DMS 273 (cell line): ENCODE data around the gene MYORG.
"Not testable (repeated sequence)": the region's sequence is repeated elsewhere in the genome, so short reads cannot be mapped to it uniquely, and the experiment has no call there.

ENCODE experiments used
- DNase-seq: peaks from one replicate; lab custom pipeline; 2025; ENCODE audit not compliant: unreplicated experiment; lab: John Stamatoyannopoulos, UW

MYORG gene

DNA sequence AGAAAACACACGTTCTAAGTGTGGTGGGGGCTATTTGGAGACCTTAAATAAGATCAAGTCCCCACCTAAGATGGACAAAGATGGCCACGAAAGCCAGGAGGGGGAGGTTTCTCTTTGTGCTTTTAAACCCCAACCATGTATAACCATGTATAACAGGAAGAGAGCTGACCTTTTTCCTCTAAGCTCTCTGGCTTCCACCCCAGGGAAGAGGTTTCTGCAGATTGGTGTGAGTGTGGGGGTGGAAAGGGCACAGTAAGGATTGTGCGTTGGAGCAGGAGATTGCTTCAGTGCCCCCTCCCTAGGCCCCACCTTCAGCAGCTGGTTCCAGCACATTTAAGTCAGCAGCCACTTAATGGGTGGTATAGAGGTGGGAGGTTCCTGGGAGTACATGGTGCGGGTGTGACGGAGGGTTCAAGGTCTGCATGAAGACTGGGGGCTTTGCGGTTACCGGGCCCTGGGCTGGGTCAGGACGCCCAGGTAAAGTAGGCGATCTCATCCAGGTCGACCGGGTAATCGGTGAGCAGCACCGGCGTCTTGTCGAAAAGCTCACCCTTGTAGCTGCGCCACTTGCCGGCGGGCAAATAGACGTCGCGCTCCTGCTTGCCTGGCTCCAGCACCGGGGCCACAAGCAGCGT lies 6.2 kb downstream of the MYORG start:
- no peak for DNase-seq

DNA sequence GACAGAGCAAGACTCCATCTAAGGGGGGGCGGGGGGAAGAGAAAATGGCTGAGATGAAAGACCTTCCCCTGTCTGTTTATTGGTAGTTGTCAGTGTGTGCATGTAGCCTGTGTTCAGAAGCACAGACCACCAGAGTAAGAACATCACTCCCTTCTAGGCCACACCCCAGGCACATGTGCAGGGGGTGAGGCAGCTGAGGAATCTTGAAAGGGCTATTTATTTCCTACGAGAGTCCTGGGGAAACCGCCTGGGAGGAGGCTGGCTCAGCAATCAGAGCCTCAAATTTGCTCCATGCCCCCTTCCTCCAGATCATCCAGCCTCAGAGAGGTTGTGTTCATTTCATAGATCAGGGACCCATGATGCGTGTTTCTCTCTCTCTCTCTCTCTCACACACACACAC lies 7.1 kb downstream of the MYORG start:
- DNase-seq = no peak

DNA sequence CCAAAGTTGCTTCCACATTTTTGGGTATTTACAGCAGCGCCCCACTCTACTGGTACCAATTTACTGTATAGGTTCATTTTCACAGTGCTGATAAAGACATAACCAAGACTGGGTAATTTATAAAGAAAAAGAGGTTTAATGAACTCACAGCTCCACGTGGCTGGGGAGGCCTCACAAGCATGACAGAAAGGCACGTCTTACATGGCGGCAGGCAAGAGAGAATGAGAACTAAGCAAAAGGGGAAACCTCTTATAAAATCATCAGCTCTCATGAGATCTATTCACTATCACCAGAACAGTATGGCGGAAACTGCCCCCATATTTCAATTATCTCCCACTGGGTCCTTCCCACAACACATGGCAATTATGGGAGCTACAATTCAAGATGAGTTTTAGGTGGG lies 7.9 kb downstream of the MYORG start:
- not testable (repeated sequence) for DNase-seq

DNA sequence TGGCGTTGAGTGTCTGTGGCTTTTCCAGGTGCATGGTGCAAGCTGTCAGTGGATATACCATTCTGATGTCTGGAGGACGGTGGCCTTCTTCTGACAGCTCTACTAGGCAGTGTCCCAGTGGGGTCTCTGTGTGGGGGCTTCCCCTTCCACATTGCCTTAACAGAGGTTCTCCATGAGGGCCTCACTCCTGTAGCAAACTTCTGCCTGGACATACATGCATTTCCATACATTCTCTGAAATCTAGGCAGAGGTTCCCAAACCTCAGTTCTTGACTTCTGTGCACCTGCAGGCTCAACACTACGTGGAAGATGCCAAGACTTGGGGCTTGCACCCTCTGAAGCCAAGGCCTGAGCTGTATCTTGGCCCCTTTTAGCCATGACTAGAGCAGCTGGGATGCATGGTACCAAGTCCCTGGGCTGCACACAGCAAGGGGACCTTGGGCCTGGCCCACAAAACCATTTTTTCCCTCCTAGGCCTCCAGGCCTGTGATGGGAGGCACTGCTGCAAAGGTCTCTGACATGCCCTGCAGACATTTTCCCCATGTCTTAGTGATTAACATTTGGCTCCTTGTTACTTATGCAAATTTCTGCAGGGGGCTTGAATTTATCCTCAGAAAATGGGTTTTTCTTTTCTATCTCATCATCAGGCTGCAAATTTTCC lies 8.8 kb downstream of the MYORG start:
- DNase-seq = not testable (repeated sequence)

DNA sequence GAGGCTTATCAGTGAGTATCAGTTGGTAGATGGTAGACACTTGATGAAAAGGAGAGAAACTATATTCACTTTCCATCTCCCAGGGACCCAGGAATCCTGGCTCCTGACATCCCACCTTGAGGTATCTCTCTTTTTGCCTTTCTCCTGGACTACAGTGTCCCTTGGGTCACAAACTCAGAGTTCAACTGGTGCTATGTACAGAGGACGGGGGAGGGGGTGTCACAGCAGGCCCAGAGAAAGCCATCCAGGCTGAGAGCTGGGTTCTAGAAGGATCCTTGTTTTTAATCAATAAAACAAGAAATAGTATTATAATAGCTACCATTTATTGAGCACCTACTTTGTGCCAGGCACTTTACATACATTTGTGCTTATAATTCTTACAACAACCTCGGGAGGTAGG lies 10.3 kb downstream of the MYORG start:
- no peak for DNase-seq

DNA sequence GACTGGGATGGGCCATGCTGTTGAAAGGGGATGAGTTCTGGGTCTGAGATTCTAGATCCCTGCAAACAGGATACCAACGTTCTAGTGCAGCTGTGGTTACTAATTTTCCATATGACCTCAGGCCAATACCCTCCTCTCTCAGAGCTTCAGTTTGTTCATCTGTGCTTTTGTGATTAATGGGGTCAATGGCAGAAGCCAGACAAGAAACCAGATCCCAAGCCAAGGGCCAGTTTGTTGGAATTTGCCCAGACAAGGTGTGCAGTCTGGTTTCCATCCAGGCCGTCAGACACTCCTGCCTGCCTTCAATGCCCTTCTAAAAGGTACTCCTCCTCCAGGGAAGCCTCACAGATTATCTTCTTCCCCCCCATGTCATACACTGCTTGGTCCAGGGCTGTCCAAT lies 11.4 kb downstream of the MYORG start:
- no peak for DNase-seq

DNA sequence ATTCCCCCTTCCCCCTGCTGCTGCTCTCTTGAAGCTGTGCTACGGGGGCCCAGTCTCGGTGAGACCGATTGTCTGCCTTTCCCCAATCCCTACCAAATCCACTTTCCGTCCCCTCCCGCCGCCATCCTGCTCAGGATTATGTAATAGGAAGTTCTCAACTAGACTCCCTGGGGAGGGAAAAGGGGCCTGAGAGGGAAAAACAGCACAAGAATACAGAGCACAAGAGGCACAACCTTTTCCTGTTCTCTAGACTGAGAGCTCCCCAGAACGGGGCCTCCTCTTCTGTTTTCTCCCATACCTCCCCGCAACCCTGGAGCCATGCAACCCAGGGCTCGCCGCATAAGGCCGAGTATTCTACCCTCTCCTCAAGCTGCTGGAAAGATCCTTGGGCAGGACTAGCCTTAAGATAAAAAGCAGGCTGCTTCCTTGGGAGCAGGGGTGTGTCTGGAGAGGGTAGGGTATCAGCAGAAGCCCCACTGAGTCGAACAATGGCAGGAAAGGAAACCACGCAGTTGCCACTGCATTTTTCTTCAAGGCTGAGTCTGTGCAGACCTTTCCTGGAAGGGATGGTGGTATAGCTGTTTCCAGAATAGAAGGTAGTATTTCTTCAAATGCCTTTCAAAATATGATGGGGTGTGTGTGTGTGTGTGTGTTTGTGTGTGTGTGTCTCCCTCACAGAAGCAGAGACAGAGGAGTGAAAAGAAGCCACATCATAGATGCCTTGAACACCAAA lies 12.9 kb downstream of the MYORG start:
- no peak for DNase-seq

DNA sequence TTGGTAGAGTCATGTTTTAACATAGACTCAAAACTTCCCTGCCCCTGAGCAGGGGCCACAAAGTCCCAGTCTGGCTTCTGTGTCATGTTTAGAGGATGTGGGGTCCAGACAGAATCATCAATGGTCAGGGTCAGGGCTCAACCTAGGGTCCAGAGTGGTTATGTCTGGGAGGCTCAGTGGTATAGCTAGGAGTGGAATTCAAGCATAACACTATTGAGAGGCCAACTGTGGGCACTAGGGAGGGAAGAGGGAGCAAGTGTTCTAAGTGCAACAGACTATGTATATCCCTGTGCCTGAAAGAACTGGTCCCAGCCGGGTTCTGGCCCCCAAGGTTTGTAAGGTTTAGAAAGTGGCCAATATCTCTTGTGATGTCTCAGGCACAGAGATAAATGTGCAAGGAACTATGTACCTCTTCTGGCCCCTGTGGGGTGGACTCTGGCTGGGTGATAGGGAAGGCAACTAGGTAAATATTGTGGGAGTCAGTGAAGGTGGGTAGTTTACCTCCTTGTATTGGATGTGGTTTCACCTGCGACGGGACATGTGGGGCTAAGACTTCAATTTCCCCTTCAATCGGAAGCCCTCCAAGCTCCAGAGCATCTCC lies 14.0 kb downstream of the MYORG start:
- DNase-seq = no peak

DNA sequence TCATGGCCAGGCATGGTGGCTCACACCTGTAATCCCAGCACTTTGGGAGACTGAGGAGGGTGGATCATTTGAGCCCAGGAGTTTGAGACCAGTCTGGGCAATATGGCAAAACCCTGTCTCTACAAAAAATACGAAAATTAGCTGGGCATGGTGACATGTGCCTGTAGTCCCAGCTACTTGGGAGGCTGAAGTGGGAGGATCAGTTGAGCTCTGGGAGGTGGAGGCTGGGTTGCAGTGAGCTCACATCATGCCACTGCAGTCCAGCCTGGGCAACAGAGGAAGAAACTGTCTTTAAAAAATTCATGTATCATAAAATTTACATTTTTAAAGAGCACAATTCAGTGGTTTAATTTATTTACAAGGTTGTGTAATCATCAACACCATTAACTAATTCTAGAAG lies 23.7 kb downstream of the MYORG start:
- DNase-seq = not testable (repeated sequence)

DNA sequence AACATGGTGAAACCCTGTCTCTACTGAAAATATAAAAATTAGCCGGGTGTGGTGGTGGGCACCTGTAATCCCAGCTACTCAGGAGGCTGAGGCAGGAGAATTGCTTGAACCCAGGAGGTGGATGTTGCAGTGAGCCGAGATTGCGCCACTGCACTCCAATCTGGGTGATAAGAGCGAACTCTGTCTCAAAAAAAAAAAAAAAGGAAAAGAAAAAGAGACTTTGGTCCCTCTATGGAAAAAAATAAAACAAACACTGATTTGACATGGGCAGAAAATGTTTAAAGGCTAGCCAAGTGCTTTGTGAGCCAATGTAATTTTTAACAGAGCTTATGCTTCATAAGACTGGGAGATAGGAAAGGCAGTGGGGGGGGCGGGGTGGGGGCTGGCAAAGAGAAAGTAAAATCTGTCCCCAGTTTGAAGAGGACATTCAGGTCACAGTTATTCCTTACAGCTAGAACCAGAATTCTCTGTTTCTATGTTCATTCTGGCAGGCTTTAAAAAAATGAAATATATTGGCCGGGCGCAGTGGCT lies 24.5 kb downstream of the MYORG start:
- DNase-seq = not testable (repeated sequence)

DNA sequence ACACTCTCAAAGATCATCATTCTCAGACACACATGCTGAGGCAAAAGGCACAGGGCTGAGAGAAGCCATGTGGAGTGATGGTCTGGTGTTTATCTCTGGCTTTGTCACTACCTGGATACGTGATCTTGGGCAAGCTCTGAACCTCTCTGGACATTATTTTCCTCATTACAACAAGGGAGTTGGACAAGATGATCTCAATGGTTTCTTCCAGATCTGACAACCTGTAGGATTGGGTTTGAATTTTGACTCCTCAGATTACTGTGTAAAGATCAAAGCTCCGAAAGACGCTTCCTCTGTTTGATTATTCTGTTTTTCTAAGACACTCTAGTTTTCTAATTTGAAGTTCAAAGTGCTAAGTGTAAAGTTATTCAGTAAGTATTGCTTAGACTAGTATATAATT lies 27.4 kb downstream of the MYORG start:
- no peak for DNase-seq

DNA sequence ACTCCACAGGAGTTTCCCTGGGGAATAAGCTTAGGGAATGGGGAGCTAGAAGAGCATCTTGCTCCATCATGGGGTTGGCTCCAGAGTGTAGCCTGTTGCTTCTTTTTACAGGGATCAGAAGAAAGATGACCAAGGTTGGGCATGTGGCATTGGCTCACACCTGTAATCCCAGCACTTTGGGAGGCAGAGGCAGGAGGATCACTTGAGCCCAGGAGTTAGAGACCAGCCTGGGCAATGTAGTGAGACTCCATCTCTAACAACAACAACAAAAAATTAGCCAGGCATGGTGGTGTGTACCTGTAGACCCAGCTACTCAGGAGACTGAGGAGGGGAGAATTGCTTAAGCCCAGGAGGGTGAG lies 28.9 kb downstream of the MYORG start:
- no peak for DNase-seq

DNA sequence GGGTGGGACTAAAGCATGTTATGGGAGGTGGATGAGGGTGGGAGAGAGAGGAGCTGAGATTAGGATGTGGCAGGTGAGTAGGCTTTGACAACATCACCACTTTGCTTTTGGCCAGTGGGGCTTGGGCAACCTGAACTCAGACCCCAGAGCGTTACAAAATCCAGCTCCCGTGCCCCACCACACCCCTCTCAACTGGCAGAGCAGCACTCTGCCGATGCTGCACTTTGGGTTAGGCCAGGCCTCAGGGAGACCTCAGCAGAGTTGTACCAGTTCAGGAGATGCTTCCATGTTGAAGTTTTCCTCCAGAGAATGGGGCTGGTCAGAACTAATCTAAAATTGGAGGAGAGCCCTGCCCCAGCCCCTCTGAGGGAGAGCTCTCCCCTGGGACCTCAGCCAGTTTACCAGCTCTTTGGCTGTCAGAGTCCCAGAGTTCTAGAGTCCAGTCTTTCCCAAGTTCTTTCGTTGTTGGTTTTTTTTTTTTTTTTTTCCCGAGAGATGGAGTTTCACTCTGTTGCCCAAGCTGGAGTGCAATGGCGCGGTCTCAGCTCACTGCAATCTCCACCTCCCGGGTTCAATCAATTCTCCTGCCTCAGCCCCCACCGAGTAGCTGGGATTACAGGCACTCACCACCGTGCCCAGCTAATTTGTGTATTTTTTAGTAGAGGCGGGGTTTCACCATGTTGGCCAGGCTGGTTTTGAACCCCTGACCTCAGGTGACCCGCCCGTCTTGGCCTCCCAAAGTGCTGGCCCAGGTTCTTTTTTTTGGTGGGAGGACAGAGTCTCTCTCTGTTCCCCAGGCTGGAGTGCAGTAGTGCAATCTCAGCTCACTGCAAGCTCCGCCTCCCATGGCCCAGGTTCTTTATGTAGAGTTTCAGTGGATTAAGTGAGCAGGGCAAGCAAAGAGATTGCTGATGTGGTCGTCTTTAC lies 29.6 kb downstream of the MYORG start:
- no peak for DNase-seq

DNA sequence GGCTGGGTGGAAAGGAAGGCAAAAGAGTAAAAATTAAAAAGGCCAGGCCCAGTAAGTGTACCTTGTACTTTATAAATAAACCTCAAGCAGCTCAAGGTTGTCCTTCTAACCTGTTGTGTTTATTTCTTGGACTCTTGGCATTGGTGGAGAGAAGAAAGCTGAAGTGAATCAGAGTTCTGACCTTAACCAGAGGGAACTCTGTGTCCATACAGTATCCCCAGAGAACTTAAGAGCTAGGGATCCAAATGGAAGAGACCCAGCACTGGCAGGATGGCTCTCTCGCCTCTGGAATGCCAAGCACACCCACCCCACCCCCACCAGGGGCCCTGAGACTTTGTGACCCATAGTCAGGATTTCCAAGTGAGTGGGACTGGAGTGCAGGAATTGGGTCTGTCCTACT lies 33.1 kb downstream of the MYORG start:
- DNase-seq = no peak

DNA sequence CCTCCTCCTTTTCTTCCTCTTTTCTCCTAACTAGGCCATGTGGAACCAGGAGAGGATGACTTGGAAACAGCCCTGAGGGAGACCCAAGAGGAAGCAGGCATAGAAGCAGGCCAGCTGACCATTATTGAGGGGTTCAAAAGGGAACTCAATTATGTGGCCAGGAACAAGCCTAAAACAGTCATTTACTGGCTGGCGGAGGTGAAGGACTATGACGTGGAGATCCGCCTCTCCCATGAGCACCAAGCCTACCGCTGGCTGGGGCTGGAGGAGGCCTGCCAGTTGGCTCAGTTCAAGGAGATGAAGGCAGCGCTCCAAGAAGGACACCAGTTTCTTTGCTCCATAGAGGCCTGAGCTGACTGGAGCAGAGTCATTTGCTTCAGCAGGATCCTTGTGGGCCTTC lies 33.6 kb downstream of the MYORG start:
- DNase-seq = no peak

DNA sequence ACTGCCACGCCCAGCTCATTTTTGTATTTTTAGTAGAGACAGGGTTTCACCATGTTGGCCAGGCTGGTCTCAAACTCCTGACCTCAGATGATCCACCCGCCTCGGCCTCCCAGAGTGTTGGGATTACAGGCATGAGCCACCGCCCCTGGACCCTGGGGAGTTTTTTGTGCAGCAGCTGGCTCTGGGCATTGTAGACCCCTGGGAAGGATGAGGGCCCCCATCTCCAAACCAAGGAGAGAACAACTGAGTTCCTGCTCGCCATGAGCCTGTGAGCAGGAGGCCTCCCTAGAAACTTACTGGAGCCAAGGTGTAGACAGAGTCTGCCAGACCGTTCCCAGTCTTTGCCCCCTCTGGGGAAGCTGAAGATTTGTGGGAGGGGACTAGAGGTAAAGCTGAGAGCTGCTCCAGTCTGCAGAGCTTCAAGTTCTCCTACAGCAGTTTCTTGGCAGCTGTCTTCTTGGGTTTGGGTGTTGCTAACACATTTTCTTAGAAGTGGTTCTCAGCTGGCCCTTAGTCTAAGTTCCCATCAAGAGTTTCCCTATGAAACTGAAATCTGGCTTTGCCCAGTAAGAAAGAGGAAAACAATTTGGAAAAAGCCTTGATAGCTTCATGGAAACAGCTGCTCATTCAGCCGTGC lies 34.9 kb downstream of the MYORG start:
- no peak for DNase-seq

DNA sequence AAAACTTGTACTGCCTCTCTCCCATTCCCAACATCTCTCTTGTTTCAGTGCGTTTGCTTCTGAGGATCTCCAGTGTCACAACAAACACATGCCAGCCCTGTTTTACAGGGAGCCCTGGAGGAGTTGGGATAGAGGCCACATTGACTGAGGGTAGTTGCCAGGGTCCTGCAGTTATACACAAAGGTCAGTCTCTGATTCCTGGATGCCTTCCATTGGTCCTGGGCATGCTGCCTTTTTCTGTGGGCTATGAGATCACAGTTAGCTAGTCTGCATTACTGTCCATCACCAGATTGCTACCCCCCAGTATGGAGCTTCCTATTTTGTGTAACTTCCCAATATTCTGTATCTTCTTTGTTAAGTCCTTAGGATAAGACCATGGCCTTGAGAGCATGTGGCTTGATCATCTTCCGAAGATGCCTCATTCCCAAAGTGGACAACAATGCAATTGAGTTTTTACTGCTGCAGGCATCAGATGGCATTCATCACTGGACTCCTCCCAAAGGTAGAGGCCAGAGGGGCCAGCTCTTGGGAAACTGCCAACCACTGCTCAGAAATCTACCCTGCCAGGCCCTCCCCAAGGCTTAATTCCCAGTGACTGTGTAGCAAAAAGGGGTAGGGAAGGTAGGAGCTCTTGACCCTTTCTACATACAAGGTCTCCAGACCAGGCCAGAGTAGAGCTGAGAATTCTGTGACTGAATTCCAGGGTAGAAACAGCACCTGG lies 37.9 kb downstream of the MYORG start:
- no peak for DNase-seq

DNA sequence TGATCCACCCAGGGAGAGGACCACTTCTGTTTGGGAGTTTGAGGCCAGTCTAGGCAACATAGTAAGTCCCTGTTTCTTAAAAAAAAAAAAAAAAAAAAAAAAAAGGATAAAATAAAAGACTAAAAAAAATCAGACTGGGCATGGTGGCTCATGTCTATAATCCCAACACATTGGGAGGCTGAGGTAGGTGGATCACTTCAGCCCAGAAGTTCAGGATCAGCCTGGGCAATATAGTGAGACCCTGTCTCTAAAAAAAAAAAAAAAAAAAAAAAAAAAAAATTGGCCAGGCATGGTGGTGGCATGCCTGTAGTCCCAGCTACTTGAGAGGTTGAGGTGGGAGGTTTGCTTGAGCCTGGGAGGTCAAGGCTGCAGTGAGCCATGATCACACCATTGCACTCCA lies 38.6 kb downstream of the MYORG start:
- DNase-seq = not testable (repeated sequence)

DNA sequence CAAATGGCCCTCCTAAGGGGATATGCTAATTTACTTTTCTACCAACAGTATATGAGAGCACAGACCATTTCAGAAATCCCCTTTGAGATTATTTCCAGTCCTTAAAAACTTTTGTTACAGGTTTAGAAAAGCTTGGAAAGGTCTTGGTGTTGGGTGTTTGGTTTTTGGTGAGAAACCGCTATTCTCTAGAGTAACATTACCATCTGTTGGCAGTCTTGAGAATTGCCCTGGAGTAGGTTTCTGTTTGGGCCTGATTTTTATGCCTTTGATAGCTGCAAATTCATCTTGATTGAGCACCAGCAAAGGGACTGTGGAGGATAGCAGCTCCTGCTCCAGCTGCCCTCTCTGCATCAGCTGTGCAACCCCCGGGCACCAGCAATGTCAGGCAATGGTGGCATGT lies 39.3 kb downstream of the MYORG start:
- peak; percentile 39 for DNase-seq

DNA sequence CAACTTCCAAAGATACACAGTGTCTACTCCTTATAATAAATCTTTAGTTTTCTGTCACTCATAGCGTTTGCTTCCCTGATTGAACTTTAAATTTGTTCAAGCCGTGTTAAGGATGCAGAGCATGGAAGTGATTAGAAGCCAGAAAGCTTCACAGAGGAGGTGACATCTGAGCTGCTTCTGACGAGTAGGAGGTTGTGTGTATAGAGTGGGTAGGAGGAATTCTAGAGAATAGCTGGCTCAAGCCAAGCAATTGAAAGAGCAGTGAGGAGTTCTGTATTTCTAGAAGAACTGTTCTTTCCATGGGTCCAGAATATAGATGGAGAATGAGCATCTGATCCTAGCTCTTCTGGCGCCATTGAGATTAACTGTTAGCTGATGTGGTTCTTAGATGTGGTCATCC lies 41.3 kb downstream of the MYORG start:
- no peak for DNase-seq
